Endometrial microvascular endothelial cells (primary cell): ENCODE measurements around the gene C1RL. TPM values are rescaled to one million over a fixed set of nuclear protein-coding genes. Genes with fewer than 3 reads are reported as not detected.

Source experiments
- in situ Hi-C: cut with HindIII; loops from 2 replicates; pipeline ENCODE4 v1.10.0; 2017; ENCODE audit warnings: low sequenced_read_pairs, low pct_unique_long_range_greater_than_20kb; ENCODE audit errors: inconsistent ontology term
- total RNA-seq: library from RNA; depleted of rRNA; stranded (reverse); fragments of >200 nt; gene quantifications from one replicate; pipeline ENCODE4 v1.2.3, GENCODE V29; 2015; ENCODE audit errors: inconsistent ontology term

C1RL gene
- total RNA-seq, 1 donor from 2014 or later = 22.3 TPM

DNA sequence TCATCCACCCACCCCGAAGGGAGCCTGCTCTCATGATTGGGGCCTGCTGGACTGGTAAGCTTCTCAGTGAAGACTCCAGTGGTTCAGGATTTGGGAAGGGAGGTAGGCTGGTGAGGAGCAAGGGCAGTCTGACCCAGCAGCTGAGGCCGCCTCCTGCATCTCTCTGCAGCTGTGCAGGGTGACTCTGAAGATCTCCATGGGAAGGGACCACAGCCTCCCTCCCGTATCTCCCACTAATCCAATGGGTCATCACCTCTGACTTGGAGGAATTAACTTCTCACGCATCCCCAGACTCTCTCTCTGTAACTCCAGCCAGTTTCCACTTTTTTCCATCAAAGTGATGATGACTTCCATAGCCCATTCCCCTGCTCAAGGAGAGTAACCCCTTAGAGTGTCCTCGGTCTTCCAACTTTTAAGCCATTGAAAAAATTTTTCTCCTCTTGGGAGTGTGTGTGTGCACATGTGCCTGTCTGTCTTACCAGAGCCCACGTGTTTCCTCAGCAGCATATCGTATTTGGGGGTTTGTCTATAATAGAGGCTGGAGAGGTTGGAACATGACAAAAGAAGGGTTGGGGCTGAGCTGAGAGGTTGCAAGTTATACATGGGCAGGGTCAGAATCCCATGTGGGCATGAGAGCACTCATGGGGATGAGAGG is 32.5 kb upstream of the C1RL start:
- in situ Hi-C loops = no loop called here

DNA sequence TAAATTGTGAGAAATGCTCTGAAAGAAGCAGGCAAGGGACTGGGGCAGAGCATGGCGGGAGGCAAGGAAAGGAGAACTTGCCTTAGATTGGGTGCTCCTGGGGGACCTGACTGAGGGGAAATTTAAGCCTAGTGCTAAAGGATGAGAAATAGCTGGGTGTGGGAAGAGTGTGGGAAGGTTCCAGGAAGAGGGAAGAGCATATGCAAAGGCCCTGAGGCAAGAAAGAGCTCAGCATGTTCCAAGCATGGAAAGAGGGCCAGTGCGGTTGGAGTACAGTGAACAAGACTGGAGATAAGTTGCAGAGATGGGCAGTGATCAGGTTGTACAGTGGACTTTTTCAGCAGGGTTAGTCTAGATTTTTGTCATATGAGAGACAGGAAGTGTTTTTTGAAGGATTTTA is 30.2 kb upstream of the C1RL start:
- in situ Hi-C loops = no loop called here

DNA sequence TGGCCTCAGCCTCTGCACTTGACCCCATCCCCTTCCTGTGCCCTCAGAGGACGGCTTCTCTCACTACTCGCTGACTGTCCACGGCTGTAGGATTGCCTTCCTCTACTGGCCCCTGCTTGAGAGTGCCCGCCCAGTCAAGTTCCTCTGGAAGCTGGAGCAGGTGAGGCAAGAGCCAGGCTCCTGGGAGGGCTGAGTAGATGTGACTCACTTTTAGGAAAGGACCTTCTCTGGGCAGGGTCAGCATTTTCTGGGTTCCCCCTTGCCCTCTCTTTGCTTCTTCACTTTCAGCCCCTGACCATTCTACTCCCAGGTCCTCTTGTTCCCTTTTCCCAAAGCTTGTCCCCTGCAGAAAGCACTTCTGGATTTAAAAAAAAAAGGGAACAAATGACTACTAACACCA is 28.9 kb upstream of the C1RL start:
- in situ Hi-C loops = no loop called here

DNA sequence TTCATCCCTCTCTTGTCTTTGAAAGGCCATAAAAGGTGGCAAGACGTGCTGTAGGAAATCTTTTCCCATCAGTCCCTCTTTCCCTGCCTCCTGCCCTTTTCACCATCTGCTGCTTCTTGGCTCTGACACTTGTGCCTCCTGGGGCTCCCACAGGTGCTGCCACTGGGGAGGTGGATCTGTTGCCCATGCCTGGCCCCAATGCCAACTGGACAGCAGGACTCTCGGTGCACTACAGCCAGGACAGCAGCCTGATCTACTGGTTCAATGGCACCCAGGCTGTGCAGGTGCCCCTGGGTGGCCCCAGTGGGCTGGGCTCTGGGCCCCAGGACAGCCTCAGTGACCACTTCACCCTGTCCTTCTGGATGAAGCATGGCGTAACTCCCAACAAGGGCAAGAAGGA is 27.7 kb upstream of the C1RL start:
- in situ Hi-C loops = no loop called here

DNA sequence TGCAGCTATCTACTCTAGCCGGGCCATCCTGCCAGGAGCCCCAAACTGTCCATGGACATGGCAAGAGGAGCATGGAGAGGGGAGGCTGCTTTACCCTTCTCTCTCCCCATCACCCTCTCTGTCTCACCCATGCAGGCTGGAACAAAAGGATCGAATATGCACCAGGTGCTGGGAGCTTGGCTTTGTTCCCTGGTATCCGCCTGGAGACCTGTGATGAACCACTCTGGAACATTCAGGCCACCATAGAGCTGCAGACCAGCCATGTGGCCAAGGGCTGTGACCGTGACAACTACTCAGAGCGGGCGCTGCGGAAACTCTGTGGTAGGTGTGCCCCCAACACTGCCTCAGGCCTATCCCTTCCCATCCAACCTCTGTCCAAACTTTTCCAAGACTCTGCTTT is 27.1 kb upstream of the C1RL start:
- in situ Hi-C loops = no loop called here

DNA sequence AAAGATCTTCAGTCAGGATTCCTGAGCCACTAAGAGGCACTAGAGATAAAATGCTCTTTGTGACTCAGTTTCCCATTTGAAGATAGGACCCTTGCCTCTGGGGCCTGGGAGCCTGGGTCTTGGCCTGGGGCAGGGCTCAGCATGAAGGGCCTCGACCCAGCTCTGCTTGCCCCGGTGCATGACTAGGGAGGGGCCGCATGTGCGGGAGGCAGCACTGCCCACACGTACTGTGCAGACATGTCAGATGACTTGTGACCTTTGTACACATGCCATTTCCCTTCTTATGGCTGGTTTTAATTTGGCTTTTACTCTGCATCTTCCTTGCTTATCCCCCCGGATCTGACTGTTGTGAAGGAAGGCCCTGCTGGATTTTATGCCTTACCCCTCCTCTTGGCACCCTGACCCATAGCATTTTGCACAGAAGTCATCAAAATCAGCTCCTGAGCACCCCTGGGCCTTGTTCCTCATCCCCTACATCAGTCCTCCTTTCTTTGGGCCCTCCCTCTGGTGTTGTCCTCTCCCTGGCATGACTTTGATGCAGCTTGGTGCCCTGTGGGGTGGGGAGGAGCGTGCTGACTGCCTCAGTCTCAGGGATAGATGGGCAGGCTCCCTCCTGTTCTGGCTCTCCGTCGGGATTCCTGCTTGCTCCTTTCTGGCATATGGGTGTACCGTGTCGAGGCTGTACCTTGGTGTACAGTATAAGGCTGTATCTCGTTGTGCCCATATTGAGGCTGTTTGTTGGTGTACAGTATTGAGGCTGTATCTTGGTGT is 25.6 kb upstream of the C1RL start:
- in situ Hi-C loops = no loop called here

DNA sequence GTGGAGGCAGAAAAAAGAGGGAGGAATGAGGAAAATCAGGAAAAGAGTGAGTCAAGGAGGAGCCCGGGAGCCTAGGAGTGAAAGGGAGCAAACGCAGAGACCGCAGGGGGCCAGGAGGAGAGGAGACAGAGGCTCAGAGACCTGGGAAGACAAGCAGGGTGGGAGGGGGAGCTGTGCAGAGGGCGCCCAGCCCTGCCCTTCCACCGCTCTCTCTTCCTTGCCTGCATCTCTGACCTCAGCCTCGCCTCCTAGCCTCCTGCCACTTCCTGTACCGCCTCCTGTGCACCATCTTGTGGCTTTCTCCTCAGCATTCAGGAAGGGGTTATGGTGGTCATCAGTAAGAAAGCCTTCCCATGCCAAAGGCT is 22.5 kb upstream of the C1RL start:
- in situ Hi-C loops = no loop called here

DNA sequence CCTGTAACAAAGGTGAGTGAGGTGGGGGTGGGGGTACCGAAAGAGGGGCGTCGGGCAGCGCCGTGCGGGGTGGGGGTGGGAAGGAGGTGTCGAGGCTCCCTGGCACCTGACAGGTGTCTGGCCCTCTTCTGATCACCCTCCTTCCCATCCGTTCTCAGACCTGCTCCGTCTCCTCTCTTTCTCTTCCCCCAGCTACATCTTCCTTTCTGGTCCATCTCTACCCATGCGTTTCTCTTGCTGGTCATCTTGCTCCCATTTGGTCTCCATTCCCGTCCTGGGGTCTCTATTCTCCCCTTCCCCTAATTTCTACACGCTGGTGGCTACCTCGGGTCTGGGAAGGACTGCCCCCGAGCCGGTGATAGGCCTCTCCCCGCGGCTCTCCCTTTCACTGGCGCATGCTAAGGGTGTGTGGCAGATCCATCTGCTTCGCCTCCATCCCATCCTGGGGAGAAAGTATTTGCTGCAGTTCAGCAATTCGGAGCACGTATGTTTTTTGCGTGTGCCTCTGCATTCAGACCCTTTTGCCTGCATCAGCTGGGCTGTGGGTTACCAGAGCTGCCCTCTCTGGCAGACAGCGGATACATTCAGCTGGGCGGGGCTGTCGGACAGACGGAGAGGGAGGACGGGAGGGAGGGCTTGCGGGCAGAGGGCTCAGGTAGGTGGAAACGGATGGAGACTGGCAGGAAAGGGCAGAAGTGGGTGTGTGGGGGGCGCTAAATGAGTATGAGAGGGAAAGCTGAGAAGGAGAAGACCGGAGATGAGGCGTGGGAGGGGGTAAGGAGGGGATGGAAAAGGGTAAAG is 21.9 kb upstream of the C1RL start:
- in situ Hi-C loops = no loop called here

DNA sequence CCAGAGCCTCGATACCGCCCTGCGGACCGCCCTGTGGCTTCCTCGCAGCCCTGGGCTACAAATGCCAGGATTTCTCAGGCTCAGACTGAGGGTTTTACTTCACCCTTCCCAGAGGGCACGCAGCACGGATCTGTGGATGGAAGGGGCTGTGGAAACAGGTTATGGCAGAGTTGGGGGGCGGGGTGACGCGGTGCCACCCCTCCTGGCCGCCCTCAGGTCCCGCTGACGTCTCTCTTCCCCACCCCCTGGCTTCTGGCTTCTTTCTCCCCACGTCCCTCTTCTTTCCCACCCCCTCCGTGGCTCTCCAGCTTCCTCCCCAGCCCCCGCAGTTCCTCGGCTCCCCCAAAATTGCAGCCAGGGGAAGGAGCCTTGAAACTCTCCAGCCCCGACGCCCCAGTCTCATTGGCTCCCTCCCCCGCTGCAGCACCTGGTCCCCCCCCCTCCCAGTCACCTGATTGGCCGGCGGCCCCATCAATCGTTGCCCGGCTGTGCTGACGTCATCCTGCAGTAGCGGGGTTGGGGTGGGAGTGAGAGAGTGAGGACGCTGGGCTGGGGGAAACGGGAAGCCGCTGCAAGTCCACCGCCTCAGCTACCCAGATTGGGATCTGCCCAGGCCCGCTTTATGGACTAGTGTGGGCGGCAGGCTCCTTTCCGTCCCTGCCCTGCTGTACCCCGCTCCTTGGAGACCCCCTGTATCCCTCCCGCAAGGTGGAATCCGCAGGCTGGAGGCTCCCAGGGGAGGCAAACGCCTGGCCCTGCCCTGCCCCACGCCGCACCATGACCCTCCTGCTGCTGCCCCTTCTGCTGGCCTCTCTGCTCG is 21.1 kb upstream of the C1RL start, which contains the start of gene CLSTN3:
TSS of gene CLSTN3 (plus strand) at position 500 of the 820 bp plus-strand sequence. CDS start at position 778, 278 bp downstream.
- in situ Hi-C loops = no loop called here

DNA sequence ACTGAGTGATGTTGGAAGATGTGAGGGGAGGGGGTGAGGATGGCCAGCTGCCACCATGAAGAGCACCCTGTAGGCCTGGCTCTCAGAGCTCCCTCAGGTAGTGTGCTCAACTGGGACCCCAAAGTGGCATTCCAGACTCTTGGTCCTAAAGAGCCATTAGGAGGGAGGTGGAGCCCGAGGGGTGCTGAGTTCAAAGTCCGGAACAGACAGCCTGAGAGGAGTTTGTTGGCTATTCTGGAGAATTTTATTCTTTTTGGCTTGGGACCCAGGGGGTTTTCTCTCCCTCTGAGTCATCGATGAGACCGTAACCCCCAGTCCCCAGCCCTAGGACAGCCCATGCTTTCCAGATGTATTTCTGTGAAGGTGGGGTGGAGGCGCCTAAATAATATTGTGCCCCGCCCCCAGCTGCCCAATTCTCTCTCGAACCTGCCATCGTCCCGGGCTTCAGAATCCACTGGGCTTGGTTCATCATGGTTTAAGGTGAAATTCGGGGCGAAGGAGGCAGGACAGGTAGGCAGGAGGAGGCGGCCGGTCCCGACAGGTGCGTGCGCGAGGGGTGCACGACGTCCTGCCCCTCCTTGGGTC is 20.4 kb upstream of the C1RL start:
- in situ Hi-C loops = no loop called here

DNA sequence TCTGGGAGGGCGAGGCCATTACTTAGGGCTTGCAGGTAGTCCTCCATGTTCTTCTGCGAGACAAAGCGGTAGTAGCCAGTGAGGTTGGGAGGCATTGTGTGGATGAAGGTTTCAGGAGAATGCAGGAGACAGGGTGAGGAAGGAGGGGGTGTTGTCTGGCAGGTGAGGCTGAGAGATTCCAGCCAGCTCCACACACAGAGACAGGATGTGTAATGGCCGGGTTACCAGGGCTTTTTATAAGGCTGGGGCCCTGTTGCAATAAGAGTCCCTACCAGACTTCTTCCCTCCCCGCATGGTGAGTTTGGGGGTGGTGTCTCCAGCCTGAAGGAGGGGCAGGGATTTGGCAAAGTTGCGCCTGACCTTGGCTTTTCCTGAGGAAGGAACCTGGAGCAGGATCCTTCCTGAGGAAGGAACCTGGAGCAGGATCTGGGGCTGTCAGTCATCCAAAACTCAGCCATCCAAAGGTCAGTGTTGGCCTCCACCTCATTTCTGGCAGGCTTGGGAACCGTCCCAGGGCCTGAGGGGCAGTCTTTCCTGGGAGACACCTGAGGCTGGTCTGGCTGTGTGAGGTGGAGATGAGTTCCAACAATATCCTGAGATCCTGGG is 19.8 kb upstream of the C1RL start, which contains the start of gene RBP5:
TSS of gene RBP5 (minus strand) at position 209 of the 606 bp plus-strand sequence. CDS start at position 95, 114 bp downstream.
- in situ Hi-C loops = no loop called here

DNA sequence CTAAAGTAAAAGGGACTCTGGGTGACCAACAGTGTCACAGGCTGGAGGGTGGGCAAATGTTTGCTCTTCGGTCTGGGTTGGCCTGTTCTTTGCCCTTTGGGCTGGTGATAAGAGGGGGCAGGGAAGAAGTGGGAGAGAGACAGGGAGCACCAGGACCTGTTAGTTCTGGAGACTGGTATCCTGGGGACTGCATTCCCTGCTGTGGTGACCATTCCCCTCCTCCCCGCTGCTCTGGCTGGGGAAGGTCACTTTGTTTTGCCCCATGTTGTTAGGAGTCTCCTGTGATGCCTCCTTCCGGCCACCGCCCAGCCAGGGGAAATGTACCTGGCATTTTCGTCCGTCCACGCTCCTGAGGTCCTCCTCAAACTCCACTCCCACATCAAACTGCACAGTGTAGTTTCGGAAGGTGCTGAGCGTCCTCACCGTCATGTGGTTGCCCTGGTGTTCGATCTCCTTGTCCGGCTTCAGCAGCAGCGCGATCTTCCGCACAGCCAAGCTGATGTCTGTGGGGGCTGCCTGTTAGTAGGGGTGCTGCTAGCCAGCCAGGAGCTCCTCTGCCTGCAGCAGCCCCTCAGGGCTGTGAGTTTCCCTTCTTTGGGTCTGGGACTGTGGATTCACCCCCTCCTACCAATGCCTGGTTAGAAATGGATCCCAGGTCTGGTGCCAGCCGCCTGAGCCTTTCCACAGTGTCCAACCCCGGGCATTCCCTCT is 19.1 kb upstream of the C1RL start:
- in situ Hi-C loops = no loop called here

DNA sequence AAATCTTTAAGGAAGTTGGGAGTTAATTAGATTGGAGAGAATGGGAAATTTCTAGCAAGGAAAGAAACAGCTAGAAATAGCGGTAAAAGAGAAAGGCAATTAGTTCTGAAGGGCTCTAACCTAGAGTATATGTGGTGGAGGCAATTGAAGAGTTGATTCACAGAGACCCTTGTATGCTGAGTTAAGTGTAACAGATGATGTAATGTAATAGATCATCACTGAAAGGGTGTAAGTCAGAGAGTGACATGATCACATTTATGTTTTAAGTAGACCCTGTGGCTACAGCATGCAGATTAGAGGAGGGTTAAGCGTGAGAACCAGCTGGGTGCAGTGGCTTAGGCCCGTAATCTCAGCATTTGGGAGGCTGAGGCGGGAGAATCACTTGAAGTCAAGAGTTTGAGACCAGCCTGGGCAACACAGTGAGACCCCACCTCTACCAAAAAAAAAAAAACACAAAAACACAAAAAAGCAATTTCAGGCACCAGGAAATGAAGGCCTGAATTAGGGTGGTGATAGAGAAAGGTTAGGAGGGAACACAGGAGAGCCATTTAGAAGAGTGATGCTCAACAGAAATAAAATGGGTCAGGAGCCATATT is 16.7 kb upstream of the C1RL start:
- in situ Hi-C loops = no loop called here

DNA sequence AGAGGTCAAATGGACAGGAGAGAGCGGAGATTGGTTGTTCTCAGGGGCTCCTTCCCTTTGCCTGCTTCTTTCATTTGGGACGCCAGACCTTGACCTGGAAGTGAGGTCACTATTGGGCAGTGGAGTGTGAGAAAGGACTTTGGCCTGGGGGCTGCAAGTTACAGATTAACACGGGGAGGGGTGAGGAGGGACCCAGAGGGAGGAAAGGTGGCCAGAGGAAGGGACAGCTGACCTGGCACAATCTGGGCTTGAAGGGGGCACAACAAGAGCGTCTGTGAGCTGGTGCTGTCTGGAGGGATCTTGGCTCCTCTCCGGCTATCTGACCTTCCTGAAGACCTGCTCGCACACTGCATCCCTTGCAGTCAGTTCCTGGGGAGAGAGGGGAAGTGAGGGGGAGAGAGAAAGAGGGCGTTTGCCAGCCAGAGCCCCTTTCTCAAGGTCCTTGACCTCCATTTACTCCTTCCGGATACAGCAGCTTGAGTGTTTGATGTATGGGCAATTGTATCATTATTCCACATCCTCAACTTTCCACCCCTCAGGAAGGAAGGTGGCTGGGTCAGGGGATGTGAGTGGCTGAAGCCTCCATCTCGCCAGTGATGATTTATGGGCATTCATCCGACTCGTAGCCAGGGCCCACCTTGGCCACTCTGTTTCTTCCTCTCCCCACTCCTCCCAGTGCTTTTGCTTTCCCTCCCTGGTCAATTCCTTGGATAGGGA is 14.9 kb upstream of the C1RL start:
- in situ Hi-C loops = loop anchor here (25.0 kb wide), 1 partner anchor 112 kb away; the partner anchor contains the start of gene LPCAT3

DNA sequence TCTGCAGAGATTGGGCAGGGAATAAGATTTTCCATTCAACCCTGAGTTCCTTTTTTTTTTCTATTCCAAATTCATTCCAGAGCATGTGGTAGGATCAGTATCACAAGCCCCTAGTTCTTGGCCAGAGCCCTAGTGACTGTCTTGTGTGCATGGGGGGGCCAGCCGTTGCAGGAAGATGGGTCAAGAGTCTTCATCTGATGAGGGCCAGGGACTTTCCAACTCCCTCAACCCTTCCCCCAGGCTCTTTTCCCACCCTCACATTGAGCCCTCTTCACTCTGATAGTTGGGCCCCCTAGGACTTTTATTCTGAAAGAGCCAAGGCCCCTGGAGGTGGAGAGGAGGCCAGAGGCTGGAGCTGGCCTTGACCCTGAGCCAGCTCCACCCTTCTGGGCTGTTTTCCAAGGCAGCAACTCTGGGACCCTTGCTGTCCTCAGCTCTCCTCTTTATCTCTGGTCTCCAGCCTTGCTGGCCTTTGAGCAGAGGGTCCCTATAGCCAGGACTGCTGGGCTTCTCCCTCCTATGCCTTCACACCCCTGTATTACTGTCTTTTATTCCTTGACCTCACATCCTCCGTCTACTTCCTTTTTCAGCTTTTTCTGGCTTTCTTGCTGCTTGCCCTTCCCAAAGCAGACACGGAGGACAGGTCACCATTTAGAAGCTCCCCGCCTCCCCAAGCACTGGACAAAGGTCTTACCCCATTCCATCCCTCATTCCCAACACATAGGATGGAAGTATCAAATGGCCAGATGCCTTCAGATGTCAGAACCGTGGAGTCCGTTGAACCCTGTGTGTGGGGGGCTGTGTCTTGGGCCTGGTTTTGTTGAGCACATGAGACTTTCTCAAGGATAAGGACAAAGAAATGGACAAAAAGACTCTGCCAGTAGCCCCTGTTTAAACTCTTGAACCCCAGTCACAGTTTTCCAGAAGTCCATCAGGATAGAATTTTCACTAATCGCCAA is 14.1 kb upstream of the C1RL start:
- in situ Hi-C loops = loop anchor here (25.0 kb wide), 1 partner anchor 111 kb away; the partner anchor contains the start of gene LPCAT3
